ENCODE measurements around the gene TSPAN5.

The TSPAN5 gene

DNA sequence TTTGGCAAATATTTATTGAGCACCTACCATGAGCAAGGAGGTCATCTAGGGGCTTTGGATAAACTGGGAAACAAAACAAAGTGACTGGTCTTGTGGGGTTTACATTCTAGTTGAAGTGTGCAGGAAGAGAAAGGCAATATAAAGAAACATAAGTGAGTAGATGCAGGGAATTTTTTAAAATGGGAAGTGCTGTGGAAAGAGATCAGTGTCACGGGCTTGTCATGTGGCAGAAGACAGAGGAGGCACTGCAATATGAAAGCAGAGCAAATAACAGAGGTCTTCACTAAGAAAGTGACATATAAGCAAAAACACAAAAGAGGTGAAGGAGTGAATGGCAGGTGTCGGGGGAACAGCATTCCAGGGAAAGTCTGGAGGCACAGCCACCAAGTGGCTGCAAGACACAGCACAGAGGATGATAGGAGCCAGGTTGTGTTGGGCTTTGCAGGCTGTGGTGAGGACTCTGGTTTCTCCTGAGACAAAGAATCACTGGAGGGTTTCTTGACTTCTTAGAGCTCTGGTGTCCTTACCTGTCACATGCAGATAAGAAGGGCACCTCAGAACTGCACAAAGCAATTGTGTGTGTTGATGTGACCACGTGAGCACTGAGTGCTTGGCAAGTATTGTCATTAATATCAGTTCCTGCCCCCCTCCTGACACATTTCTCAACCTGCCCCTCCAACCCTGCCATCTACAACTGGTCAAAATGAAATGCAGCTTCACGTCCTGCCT lies 143.5 kb downstream of the TSPAN5 start:
- no peak for DNase-seq (ENCODE audit: low read depth in 1 of 2, low spot score in 1 of 2)
- H3K27me3 ChIP-seq (ENCODE audit: insufficient read depth, poor library complexity, severe bottlenecking), result no peaks in the 10 kb centered on the region
- H3K27ac ChIP-seq (replicated peaks), result no peak overlapping the region
- no peak overlapping the region for H3K4me3 ChIP-seq (replicated peaks; ENCODE audit: insufficient read depth, low read length)
- TF ChIP-seq POLR2AphosphoS5 (IDR thresholded peaks at IDR 0.05; ENCODE audit: low read depth), result no peak
- TF ChIP-seq SPI1 (IDR thresholded peaks at IDR 0.05; ENCODE audit: borderline replicate concordance, low read depth), result peak; percentile 43; the same call in 1 of the 2 replicates

DNA sequence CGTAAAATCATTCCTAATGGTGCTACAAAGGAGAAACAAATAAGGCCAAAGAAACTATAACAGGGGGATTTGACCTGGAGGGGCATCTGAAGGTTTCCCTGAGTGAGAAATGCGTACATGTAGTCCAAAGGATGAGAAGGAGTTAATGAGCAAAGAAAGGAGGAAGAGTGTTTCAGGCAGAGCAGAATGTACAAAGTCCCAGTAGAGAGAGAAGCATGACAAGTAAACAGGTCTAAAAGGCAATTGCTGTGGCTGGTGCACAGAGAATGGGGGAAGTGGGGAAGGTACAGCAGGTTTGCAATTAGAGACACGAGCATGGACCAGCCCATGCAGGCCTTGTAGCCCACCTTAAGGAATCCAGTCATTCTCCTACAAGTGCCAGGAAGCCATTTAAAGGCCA lies 145.5 kb downstream of the TSPAN5 start:
- TF ChIP-seq GABPA (IDR thresholded peaks at IDR 0.05; ENCODE audit: low read depth) (no peak), POLR2AphosphoS5 (IDR thresholded peaks at IDR 0.05; ENCODE audit: low read depth) (no peak), REST (IDR thresholded peaks at IDR 0.05; ENCODE audit: insufficient replicate concordance, low read depth) (no peak), SPI1 (IDR thresholded peaks at IDR 0.05; ENCODE audit: borderline replicate concordance, low read depth) (no peak)
- TF ChIP-seq, protein P1, sequence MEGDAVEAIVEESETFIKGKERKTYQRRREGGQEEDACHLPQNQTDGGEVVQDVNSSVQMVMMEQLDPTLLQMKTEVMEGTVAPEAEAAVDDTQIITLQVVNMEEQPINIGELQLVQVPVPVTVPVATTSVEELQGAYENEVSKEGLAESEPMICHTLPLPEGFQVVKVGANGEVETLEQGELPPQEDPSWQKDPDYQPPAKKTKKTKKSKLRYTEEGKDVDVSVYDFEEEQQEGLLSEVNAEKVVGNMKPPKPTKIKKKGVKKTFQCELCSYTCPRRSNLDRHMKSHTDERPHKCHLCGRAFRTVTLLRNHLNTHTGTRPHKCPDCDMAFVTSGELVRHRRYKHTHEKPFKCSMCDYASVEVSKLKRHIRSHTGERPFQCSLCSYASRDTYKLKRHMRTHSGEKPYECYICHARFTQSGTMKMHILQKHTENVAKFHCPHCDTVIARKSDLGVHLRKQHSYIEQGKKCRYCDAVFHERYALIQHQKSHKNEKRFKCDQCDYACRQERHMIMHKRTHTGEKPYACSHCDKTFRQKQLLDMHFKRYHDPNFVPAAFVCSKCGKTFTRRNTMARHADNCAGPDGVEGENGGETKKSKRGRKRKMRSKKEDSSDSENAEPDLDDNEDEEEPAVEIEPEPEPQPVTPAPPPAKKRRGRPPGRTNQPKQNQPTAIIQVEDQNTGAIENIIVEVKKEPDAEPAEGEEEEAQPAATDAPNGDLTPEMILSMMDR (IDR thresholded peaks at IDR 0.05; ENCODE audit: insufficient read depth, low read length), result no peak
- DNase-seq (ENCODE audit: low read depth in 1 of 2, low spot score in 1 of 2), result no peak
- no peaks in the 10 kb centered on the region for H3K27me3 ChIP-seq (ENCODE audit: insufficient read depth, poor library complexity, severe bottlenecking)
- no peak overlapping the region for H3K27ac ChIP-seq (replicated peaks)
- H3K4me3 ChIP-seq (replicated peaks; ENCODE audit: insufficient read depth, low read length), result no peak overlapping the region

DNA sequence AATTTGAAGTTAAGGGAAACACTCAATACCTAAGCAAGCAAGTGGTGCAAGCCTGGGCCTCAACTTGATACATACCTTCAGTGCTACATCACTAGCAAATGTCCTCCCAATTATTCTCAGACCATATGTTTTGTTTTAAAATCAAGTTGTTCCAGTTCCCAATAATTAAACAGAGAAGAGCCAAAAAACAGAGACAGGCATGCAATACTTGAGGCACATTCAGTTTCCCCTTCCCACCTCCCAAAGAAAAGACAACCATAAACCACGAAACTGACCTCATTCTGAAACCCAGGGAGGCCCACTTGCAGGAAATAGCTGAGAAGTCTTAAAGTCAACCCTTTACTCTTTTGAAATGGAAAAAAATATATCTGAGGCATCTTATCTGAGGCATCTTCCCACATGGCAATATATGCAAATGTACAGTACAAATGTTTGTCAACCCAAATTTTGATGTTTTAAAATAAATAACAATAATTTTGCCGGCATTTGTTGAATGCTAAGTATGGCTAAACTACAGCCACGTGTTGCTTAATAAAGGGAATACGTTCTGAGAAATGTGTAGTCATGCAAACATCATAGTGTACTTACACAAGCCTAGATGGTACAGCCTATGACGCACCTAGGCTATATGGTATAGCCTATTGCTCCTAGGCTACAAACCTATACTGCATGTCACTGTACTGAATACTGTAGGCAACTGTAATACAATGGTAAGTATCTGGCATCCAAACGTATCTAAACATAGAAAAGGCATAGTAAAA lies 147.5 kb downstream of the TSPAN5 start:
- peak in 1 of 2 experiments; percentile 21 for DNase-seq (ENCODE audit: low read depth in 1 of 2, low spot score in 1 of 2)
- H3K27ac ChIP-seq (replicated peaks), result no peak overlapping the region
- TF ChIP-seq, protein P1 (IDR thresholded peaks at IDR 0.05; ENCODE audit: insufficient read depth, low read length), result no peak
- TF ChIP-seq REST (IDR thresholded peaks at IDR 0.05; ENCODE audit: insufficient replicate concordance, low read depth), result no peak
- TF ChIP-seq POLR2AphosphoS5 (IDR thresholded peaks at IDR 0.05; ENCODE audit: low read depth), result no peak
- TF ChIP-seq GABPA (IDR thresholded peaks at IDR 0.05; ENCODE audit: low read depth), result no peak
- no peak for TF ChIP-seq SPI1 (IDR thresholded peaks at IDR 0.05; ENCODE audit: borderline replicate concordance, low read depth)
- no peaks in the 10 kb centered on the region for H3K27me3 ChIP-seq (ENCODE audit: insufficient read depth, poor library complexity, severe bottlenecking)
- H3K4me3 ChIP-seq (replicated peaks; ENCODE audit: insufficient read depth, low read length), result no peak overlapping the region

DNA sequence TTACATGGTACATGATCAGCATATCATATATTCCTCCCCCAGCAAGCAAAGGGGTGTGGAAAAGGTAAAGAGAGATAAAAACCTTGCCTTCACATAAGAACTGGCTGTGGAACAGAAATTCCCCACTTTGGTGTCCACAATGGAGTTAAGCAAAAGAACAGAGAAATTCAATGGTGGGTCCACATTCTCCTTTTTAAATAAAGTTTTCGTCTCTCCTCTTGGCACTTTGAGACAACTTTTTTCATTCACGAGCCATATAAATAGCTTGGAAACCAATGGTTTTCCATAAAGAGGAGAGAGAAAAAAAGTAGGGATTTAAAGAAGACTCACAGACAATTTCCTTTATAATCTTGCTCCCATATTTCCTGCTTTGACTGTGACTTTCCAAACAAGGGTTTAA lies 148.1 kb downstream of the TSPAN5 start:
- no peak for DNase-seq (ENCODE audit: low read depth in 1 of 2, low spot score in 1 of 2)
- Histone ChIP-seq H3K27ac (replicated peaks) (no peak overlapping the region), H3K27me3 (ENCODE audit: insufficient read depth, poor library complexity, severe bottlenecking) (no peaks in the 10 kb centered on the region), H3K4me3 (replicated peaks; ENCODE audit: insufficient read depth, low read length) (no peak overlapping the region)
- TF ChIP-seq REST (IDR thresholded peaks at IDR 0.05; ENCODE audit: insufficient replicate concordance, low read depth) (no peak), SPI1 (IDR thresholded peaks at IDR 0.05; ENCODE audit: borderline replicate concordance, low read depth) (no peak), GABPA (IDR thresholded peaks at IDR 0.05; ENCODE audit: low read depth) (no peak), POLR2AphosphoS5 (IDR thresholded peaks at IDR 0.05; ENCODE audit: low read depth) (no peak)
- TF ChIP-seq, protein P1 (IDR thresholded peaks at IDR 0.05; ENCODE audit: insufficient read depth, low read length), result no peak

Measured in HL-60 (cell line).